ENCODE data around the gene KLRB1.
A peak's percentile ranks its signal among the peaks of the same experiment; 100 is the strongest.

Gene KLRB1

DNA sequence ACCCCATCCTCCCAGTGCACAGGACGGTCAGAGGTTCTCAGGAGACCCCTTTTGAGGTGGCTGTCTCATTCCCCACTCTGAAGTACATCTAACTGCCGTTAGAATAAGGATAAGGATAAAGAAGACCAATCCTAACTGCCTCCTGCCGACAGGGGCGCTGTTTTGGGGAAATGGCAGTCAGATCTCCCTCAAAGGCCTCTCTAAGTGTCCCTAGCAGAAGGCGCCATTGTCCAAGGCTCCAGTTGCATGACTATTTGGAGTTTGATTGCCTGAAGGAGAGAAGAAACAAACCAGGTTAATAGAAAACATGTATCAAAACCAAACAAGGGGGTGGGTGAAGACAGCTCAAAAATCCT lies 29.1 kb upstream of the KLRB1 start:
- DNase-seq (ENCODE audit: low read depth, low spot score), result no peak
- ChIA-PET CTCF (interaction anchor here (3.9 to 17.1 kb wide), 2 partner anchors 10 to 72 kb away, joined by 19 to 245 read pairs; no protein-coding TSS in a partner anchor), POLR2A (no interaction called here)
- TF ChIP-seq, protein P1, sequence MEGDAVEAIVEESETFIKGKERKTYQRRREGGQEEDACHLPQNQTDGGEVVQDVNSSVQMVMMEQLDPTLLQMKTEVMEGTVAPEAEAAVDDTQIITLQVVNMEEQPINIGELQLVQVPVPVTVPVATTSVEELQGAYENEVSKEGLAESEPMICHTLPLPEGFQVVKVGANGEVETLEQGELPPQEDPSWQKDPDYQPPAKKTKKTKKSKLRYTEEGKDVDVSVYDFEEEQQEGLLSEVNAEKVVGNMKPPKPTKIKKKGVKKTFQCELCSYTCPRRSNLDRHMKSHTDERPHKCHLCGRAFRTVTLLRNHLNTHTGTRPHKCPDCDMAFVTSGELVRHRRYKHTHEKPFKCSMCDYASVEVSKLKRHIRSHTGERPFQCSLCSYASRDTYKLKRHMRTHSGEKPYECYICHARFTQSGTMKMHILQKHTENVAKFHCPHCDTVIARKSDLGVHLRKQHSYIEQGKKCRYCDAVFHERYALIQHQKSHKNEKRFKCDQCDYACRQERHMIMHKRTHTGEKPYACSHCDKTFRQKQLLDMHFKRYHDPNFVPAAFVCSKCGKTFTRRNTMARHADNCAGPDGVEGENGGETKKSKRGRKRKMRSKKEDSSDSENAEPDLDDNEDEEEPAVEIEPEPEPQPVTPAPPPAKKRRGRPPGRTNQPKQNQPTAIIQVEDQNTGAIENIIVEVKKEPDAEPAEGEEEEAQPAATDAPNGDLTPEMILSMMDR (IDR thresholded peaks at IDR 0.05; ENCODE audit: insufficient read depth, low read length, missing control alignments), result no peak
- no peak overlapping the region for H3K4me3 ChIP-seq (ENCODE audit: low read depth, low read length)

DNA sequence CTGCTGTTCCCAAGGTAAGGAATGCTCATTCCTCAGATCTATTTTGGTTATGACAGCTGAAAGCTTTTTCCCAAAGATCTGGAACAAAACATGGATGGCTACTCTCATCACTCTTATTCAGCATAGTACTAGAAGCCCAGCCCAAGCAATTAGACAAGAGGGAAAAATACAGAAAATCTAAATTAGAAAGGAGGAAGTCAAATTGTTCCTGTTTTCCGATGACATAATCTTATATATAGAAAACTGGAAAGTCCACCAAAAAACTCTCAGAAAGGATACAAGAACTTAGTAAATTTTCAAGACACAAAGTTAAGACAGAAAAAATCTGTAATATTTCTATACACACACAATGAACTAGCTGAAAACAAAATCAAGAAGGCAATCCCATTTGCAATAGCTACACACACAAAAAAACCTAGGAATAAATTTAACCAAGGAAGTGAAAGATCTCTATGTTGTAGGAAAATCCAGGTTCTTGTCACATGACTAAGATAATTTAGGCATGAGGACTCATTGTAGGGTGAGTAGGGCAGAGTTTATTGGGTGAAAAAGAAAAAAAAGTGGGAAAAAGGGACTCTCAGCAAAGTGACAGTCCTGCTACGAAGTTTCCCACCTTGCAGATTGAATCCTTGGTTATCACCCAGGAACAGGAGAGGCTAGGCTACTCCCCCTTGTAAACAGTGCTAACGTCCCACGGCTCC lies 28.6 kb upstream of the KLRB1 start:
- H3K4me3 ChIP-seq (ENCODE audit: low read depth, low read length), result no peak overlapping the region
- DNase-seq (ENCODE audit: low read depth, low spot score), result no peak
- TF ChIP-seq, protein P1 (IDR thresholded peaks at IDR 0.05; ENCODE audit: insufficient read depth, low read length, missing control alignments), result no peak

DNA sequence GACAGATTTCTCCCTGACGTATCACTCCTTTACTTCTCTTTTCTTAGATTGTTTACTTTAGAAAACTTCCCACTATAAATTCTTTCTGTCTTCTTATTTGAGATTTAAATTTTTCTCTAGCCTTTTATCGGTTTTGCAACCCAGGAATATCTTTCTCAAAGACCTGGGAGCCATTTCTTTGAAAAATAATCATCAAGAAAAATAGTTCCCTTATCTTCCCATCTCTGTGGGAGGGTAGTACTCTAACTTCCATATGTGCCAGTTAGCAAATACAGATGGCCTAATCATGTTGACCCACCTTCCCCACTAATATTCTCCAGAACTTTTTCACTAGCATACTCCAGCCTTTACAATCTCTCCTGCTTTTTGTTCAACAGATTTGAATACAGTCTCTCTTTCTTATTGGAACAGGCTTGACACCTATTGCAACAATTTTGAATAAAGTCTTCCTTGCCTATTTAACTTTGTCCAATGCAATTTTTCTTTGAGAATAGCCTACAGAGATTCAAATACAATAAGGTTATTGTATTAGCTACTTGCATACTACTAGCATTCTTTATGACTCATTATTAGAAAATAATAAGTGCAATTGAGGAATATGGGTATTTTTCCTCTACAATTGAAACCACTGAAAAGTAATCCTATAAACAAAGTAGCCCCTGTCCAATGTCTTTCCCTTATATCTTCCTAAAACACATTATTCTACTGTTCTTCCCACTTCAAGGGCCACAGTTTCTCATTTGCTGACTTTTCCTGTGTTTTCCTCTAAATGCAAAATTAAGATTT lies 27.4 kb upstream of the KLRB1 start:
- no peak for DNase-seq (ENCODE audit: low read depth, low spot score)
- TF ChIP-seq, protein P1 (IDR thresholded peaks at IDR 0.05; ENCODE audit: insufficient read depth, low read length, missing control alignments), result no peak
- ChIA-PET CTCF (interaction anchor here (0.9 to 17.1 kb wide), 10 partner anchors 10 to 109 kb away, joined by 3 to 245 read pairs (median 5); no protein-coding TSS in a partner anchor), POLR2A (no interaction called here)
- H3K4me3 ChIP-seq (ENCODE audit: low read depth, low read length), result no peak overlapping the region

More for the DNA sequence above, 28.6 kb upstream of the KLRB1 start:
- POLR2A ChIA-PET, result no interaction called here
- CTCF ChIA-PET, result interaction anchor here (0.9 to 17.1 kb wide), 4 partner anchors 11 to 73 kb away, joined by 3 to 245 read pairs (median 14); no protein-coding TSS in a partner anchor

GRCh38 chr12:9634177-9634803 lies 26.6 kb upstream of the KLRB1 start:
- no peak for DNase-seq (ENCODE audit: low read depth, low spot score)
- no peak overlapping the region for H3K4me3 ChIP-seq (ENCODE audit: low read depth, low read length)
- ChIA-PET POLR2A (no interaction called here), CTCF (interaction anchor here (0.7 to 17.1 kb wide), 13 partner anchors 9 to 304 kb away, joined by 3 to 245 read pairs (median 4); no protein-coding TSS in a partner anchor)
- TF ChIP-seq, protein P1 (IDR thresholded peaks at IDR 0.05; ENCODE audit: insufficient read depth, low read length, missing control alignments), result peak; percentile 57

- TF ChIP-seq, protein P1 (IDR thresholded peaks at IDR 0.05; ENCODE audit: insufficient read depth, low read length, missing control alignments), result no peak
- ChIA-PET POLR2A (no interaction called here), CTCF (interaction anchor here (1.2 to 17.1 kb wide), 4 partner anchors 9 to 76 kb away, joined by 4 to 245 read pairs (median 12); no protein-coding TSS in a partner anchor)
- no peak overlapping the region for H3K4me3 ChIP-seq (ENCODE audit: low read depth, low read length)
- no peak for DNase-seq (ENCODE audit: low read depth, low spot score)
Measured at GRCh38 chr12:9632766-9633165, 25.1 kb upstream of the KLRB1 start.

Measured in AG04449 (cell line).